ENCODE measurements around the gene NFE2L1.
"Not testable (repeated sequence)": the region's sequence is repeated elsewhere in the genome, so short reads cannot be mapped to it uniquely, and the experiment has no call there.

Gene NFE2L1

GRCh38 chr17:48023400-48024148 lies 24.6 kb upstream of the NFE2L1 start:
- DNase-seq = peak; percentile 74 to 92

GRCh38 chr17:48024149-48025039 lies 23.8 kb upstream of the NFE2L1 start:
- DNase-seq = peak in 1 of 2 experiments; percentile 62

GRCh38 chr17:48025040-48025903 lies 22.9 kb upstream of the NFE2L1 start:
- peak; percentile 86 to 98 for DNase-seq

- DNase-seq = no peak
These were observed 22.2 kb upstream of the NFE2L1 start for GRCh38 chr17:48025904-48026501.

GRCh38 chr17:48026502-48027321 lies 21.4 kb upstream of the NFE2L1 start:
- DNase-seq = peak; percentile 40 to 77

- DNase-seq = no peak
These were observed 20.7 kb upstream of the NFE2L1 start for GRCh38 chr17:48027322-48027981.

GRCh38 chr17:48028736-48029135 lies 19.4 kb upstream of the NFE2L1 start:
- DNase-seq = no peak

- peak in 1 of 2 experiments; percentile 6 for DNase-seq
These were observed 17.6 kb upstream of the NFE2L1 start for GRCh38 chr17:48030531-48030930.

- DNase-seq = no peak
These were observed 16.2 kb upstream of the NFE2L1 start for GRCh38 chr17:48031966-48032365.

- not testable (repeated sequence) for DNase-seq
These were observed 13.4 kb upstream of the NFE2L1 start for GRCh38 chr17:48034734-48035133.

- DNase-seq = no peak
These were observed 11.5 kb upstream of the NFE2L1 start for GRCh38 chr17:48036693-48037035.

- no peak for DNase-seq
These were observed 10.9 kb upstream of the NFE2L1 start, which contains the start of gene COPZ2 for GRCh38 chr17:48037036-48037837. TSS of gene COPZ2 (minus strand) at chr17:48037797. CDS start at chr17:48037777, 20 bp downstream.

GRCh38 chr17:48037838-48038323 lies 10.3 kb upstream of the NFE2L1 start:
- no peak for DNase-seq

GRCh38 chr17:48038687-48039086 lies 9.5 kb upstream of the NFE2L1 start:
- no peak for DNase-seq

- no peak for DNase-seq
These were observed 5.0 kb upstream of the NFE2L1 start for GRCh38 chr17:48043176-48043575.

GRCh38 chr17:48044851-48045250 lies 3.3 kb upstream of the NFE2L1 start:
- DNase-seq = no peak

GRCh38 chr17:48045316-48046001 lies 2.7 kb upstream of the NFE2L1 start:
- peak in 1 of 2 experiments; percentile 21 for DNase-seq

- no peak for DNase-seq
These were observed 1.9 kb upstream of the NFE2L1 start for GRCh38 chr17:48046296-48046695.

GRCh38 chr17:48047113-48047740 lies 932 bp upstream of the NFE2L1 start:
- no peak for DNase-seq

Data from NCI-H446 (cell line).